ENCODE measurements around the gene DSTN. TPM values are rescaled to one million over a fixed set of nuclear protein-coding genes. Genes with fewer than 3 reads are reported as not detected.

DSTN gene
- total and polyA plus RNA-seq, 2 donors (not counting 3 experiments of a cell fraction or from before 2014, with no cell fraction given), result 66.1 to 300 TPM

GRCh38 chr20:17595856-17596255 lies 26.0 kb downstream of the DSTN start:
- Histone ChIP-seq H3K4me2 (ENCODE audit: insufficient read depth, low read length) (no peak overlapping the region), H2AFZ (ENCODE audit: low read depth, low read length) (no peak overlapping the region), H3K36me3 (ENCODE audit: control insufficient read depth in 2 of 2, extremely low read depth in 1 of 2, insufficient read depth in 2 of 2, low read length in 2 of 2) (no peaks in the 10 kb centered on the region), H3K9me3 (replicated peaks; ENCODE audit: control insufficient read depth, insufficient read depth, low read length) (no peaks in the 10 kb centered on the region), H3K79me2 (ENCODE audit: control insufficient read depth, insufficient read depth, low read length) (peaks cover 94% of the 10 kb centered on the region), H3K4me3 (replicated peaks in 1 of 3; ENCODE audit: insufficient read depth in 1 of 3, low read depth in 1 of 3, low read length in 3 of 3) (no peak overlapping the region), H3K9ac (replicated peaks; ENCODE audit: extremely low read depth, insufficient read depth, low read length) (no peak overlapping the region), H4K20me1 (replicated peaks; ENCODE audit: control insufficient read depth, extremely low read depth, insufficient read depth, low read length) (peaks cover 19% of the 10 kb centered on the region), H3K27ac (ENCODE audit: insufficient read depth, low read depth, low read length) (no peak overlapping the region), H3K27me3 (ENCODE audit: control insufficient read depth in 2 of 2, insufficient read depth in 2 of 2, low read length in 2 of 2) (no peaks in the 10 kb centered on the region), H3K4me1 (ENCODE audit: control insufficient read depth, extremely low read depth, insufficient read depth, low read length) (peaks cover 21% of the 10 kb centered on the region), H3K9me1 (replicated peaks; ENCODE audit: control insufficient read depth, extremely low read depth, insufficient read depth, low read length) (no peaks in the 10 kb centered on the region)
- no TSS peak for BruUV-seq (replicated peaks)
- CTCF ChIA-PET, result interaction anchor here (1.0 kb wide), 1 partner anchor 10 kb away, joined by 3 read pairs; no protein-coding TSS in a partner anchor
- DNase-seq (ENCODE audit: low read depth, low spot score) (no peak), FAIRE-seq (no peak)
- dilution Hi-C loops (cut with MboI; ENCODE audit: extremely low pct_ligation_motif_present, low sequenced_read_pairs) (no loop called here), intact Hi-C loops (cut with micrococcal nuclease) (no loop called here)
- POLR2A ChIA-PET, result no interaction called here
- TF ChIP-seq MAX (IDR thresholded peaks at IDR 0.05; ENCODE audit: insufficient read depth, insufficient read length) (no peak), FOS (IDR thresholded peaks at IDR 0.05; ENCODE audit: borderline replicate concordance, insufficient read depth, low read length) (no peak), POLR2A (IDR thresholded peaks at IDR 0.05; ENCODE audit: low read depth, low read length) (no peak), GATA2 (IDR thresholded peaks at IDR 0.05; ENCODE audit: insufficient read depth, insufficient read length, low read depth, low read length) (no peak), MYC (IDR thresholded peaks at IDR 0.05; ENCODE audit: low read depth, low read length) (no peak), POLR2AphosphoS5 (IDR thresholded peaks at IDR 0.05; ENCODE audit: insufficient read depth, low read depth, low read length) (no peak), EZH2 (IDR thresholded peaks at IDR 0.05; ENCODE audit: borderline replicate concordance, low read depth, low read length, severe bottlenecking) (no peak), JUN (IDR thresholded peaks at IDR 0.05; ENCODE audit: borderline replicate concordance, insufficient read depth, insufficient read length, low read depth) (no peak)
- TF ChIP-seq, protein P1, sequence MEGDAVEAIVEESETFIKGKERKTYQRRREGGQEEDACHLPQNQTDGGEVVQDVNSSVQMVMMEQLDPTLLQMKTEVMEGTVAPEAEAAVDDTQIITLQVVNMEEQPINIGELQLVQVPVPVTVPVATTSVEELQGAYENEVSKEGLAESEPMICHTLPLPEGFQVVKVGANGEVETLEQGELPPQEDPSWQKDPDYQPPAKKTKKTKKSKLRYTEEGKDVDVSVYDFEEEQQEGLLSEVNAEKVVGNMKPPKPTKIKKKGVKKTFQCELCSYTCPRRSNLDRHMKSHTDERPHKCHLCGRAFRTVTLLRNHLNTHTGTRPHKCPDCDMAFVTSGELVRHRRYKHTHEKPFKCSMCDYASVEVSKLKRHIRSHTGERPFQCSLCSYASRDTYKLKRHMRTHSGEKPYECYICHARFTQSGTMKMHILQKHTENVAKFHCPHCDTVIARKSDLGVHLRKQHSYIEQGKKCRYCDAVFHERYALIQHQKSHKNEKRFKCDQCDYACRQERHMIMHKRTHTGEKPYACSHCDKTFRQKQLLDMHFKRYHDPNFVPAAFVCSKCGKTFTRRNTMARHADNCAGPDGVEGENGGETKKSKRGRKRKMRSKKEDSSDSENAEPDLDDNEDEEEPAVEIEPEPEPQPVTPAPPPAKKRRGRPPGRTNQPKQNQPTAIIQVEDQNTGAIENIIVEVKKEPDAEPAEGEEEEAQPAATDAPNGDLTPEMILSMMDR (IDR thresholded peaks at IDR 0.05; ENCODE audit: extremely low read depth in 1 of 2, insufficient read depth in 1 of 2, low read depth in 1 of 2, low read length in 2 of 2), result no peak

Data from endothelial cell of umbilical vein (primary cell).